Fibroblast of pulmonary artery (primary cell): ENCODE data around the gene KLF18.
"Not testable (repeated sequence)": the region's sequence is repeated elsewhere in the genome, so short reads cannot be mapped to it uniquely, and the experiment has no call there.

ENCODE experiments used
- DNase-seq: peaks from one replicate; pipeline ENCODE4 v3.0.0-alpha.2; 2010; ENCODE audit warnings: low read depth
- H3K4me3 ChIP-seq: replicated peaks from 2 replicates; pipeline ENCODE4 v1.5.1; 2011; ENCODE audit warnings: low read depth, mild to moderate bottlenecking, control low read depth, low read length, moderate library complexity
- CTCF ChIP-seq: IDR thresholded peaks from 2 replicates; pipeline ENCODE4 v1.5.1; 2011; ENCODE audit warnings: mild to moderate bottlenecking, control low read depth, low read length, inconsistent platforms; ENCODE audit errors: missing control alignments

KLF18 gene

GRCh38 chr1:44144962-44145756 lies 3.7 kb upstream of the KLF18 start:
- no peak for DNase-seq
- no peak overlapping the region for H3K4me3 ChIP-seq
- TF ChIP-seq CTCF: no peak

DNA sequence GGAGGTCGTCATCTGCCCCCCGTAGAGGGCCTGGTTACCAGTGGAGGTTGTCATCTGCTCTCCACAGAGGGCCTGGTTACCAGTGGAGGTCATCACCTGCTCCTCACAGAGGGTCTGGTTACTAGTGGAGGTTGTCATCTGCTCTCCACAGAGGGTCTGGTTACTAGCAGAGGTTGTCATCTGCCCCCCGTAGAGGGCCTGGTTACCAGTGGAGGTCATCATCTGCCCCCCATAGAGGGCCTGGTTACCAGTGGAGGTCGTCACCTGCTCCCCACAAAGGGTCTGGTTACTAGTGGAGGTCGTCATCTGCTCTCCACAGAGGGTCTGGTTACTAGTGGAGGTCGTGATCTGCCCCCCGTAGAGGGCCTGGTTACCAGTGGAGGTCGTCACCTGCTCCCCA lies 1.9 kb downstream of the KLF18 start:
- not testable (repeated sequence) for DNase-seq, H3K4me3 ChIP-seq

DNA sequence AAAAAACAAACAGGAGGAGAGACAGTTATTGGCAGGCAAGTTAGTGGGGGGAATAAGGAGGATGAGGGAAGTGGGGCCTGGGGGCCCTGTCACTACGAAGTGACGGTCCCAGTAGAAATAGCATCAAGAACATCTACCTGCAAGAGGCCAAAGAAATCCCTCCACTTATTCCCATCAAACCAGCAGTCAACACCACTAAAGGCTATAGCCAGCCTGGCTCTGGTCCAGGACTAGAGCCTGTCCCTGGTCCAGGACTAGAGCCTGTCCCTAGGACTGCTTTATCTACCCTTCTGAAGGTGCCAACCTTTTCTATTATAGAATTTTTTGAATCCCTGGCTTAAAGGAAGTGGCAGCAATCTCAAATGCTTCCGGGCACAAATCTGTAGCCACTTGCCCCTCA lies 3.2 kb downstream of the KLF18 start:
- TF ChIP-seq CTCF: no peak
- no peak overlapping the region for H3K4me3 ChIP-seq
- DNase-seq: no peak

GRCh38 chr1:44135886-44136285 lies 5.5 kb downstream of the KLF18 start:
- no peak for DNase-seq
- no peak for TF ChIP-seq CTCF

GRCh38 chr1:44134071-44134920 lies 7.1 kb downstream of the KLF18 start:
- H3K4me3 ChIP-seq: no peak overlapping the region
- no peak for TF ChIP-seq CTCF
- DNase-seq: no peak

More at GRCh38 chr1:44135886-44136285, 5.5 kb downstream of the KLF18 start:
- no peak overlapping the region for H3K4me3 ChIP-seq

DNA sequence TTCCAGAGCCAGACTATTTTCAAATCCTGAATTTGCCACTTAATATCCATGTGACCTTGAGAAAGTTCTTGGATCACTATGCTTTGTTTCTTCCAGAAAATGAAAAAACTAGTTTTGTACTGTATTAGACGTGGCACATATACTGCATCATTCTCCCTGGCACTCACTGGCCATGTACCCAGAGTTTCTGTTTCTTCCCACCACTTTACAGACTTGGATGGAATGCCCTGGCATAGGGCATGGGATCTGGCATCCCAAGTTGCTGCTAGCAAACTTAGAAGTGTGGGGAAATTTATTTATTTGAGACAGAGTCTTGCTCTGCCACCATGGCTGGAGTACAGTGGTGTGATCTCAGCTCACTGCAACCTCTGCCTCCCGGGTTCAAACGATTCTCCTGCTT lies 10.0 kb downstream of the KLF18 start:
- H3K4me3 ChIP-seq: no peak overlapping the region
- TF ChIP-seq CTCF: no peak
- no peak for DNase-seq
